ENCODE results near the gene GRID1.
"Not testable (repeated sequence)": the region's sequence is repeated elsewhere in the genome, so short reads cannot be mapped to it uniquely, and the experiment has no call there.

GRID1 gene

DNA sequence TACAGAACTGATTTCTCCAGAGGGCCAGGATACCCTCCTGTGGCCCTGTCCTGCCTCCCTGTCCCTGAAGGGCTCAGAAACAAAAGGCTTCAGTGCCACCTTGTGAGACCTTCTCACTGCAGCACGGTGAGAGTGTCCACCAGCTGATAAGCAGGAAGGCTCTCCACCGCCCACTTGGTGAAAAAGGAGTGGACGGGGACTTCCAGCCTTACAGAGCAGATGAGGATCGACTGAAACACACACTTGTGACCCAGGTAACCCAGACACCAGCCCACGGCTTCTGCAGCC lies 330.1 kb downstream of the GRID1 start:
- no peak for DNase-seq (ENCODE audit: low spot score)

DNA sequence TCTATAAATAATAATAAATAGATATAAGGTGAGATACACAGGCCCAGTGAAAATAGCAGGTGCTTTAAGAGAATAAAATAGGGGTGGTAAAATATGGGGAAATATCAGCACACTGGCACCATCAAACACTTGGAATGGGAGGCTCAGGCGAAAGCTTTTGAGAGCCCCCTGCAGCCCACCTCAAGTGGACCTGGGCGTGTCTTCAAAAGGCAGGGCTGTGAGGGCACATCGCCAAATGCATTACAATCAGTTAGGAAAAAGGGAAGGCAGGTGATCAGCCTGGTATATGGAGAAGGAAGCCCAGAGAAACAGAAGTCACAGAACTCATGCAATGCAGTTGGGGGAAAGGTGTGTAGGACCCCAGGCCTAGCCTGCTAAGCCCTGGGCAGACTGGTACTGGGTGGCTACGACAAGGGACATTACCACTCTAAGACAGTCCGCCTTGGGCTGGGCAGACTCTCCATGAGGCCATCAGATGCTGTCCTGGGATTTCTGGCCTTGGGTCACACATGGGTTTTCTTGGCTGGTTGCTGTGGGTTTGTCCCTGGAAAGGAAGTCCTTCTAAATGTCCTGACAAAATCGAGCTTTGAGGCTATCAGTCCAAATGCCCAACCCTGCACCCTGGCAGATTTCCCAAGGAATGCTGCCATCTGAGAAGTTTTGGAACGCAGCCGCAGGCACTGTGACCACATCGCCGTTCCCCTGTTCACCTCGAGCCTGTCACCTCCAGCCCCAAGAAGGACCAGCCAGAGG lies 330.6 kb downstream of the GRID1 start:
- DNase-seq (ENCODE audit: low spot score), result no peak

DNA sequence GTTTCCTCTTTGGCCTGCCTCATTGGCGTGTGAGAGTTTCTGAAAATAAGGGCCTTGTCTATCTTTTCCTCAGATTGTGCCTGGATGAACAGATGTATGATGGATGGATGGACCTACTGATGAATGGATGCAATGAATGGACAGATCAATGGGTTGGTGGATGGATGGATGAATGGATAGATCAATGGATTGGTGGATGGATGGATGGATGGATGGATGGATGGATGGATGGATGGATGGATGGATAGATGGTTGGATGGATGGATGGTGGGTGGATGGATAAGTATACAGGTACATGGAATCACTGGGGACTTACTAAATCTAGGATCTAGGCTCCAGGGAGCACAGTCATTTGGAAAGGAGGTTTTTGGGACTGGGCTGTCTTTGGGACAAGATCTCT lies 331.9 kb downstream of the GRID1 start:
- no peak for DNase-seq (ENCODE audit: low spot score)

DNA sequence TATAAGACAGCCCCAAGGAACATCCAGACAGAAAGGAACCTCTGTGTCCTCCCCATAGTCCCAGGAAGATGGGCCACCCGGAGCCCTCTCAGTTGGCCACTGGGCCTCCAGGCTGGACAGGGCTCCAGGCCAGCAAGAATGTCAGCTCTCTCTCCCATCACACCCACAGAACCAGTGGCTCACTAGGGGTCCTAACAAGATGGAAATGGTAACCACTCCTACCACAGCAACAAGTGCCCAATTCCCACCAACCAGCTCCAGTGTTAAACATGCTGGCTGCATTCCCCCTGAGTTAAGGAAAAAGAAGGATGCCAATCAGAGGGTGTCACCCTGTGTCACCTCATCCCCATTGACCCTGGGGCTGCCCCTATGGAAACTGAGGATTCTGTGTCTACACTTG lies 333.0 kb downstream of the GRID1 start:
- DNase-seq (ENCODE audit: low spot score), result no peak

DNA sequence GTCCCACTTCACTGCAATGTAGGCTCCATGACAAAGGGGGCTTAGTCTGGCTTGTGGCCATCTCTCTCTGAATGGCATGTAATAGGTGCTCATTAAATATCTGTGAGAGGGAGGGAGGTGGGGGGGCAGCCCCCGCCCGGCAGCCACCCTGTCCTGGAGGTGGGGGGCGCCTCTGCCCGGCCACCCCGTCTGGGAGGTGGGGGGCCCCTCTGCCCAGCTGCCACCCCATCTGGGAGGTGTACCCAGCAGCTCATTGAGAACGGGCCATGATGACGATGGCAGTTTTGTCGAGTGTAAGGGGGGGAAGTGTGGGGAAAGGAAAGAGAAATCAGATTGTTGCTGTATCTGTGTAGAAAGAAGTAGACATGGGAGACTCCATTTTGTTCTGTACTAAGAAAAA lies 334.5 kb downstream of the GRID1 start:
- not testable (repeated sequence) for DNase-seq (ENCODE audit: low spot score)

DNA sequence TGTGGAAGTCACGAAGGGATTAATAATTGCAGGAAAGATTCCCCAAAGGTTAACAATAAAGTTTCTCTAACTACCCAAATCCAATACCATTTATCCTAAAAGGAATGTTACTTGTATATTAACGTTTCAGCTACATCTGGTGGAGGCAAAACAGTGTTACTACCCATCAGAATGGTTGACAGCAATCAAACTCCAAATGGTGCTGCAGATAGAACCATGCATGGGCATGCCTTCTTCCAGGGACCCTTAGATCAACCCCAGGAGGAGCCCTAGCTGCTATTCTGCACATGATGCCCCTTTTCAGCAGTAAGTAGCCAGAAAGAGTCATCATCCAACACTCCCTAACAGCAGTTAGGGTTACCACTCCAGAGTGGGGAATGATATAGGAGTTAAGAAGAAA lies 336.3 kb downstream of the GRID1 start:
- DNase-seq (ENCODE audit: low spot score), result no peak

DNA sequence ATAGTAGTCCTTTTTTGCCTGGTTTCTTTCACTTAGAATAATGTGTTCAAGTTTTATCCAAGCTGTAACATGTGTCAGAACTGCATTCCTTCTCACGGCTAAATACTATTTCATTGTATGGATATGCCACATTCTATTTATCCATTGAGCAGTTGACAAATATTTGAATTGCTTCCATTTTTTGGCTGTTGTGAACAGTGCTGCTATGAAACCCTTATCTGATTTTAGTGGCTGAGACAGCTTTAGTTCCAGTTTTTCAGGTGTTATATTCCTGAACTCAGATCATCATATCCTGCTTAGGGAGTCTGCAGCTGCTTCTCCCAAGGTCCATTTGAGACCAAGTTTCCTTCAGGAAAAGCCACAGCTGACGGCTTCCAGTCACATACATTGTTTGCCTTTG lies 339.2 kb downstream of the GRID1 start:
- DNase-seq (ENCODE audit: low spot score), result no peak

DNA sequence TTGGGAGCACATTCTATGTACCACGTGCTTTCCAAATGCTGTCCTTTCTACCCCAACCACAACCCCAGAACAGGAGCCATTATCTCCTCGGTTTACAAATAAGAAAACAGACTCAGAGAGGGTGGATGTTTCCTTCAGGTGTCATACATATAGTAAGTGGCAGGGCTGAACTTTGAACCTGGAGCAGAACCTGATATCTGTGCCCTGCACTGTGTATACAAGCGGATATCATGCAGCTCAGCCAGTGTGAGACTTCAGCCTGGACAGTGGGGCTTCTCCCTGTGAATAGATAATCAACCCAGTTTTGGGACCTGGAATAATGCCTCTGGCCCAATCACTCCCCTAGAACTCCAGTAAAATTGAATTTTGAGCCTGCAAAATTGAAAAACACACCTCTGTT lies 341.1 kb downstream of the GRID1 start:
- no peak for DNase-seq (ENCODE audit: low spot score)

DNA sequence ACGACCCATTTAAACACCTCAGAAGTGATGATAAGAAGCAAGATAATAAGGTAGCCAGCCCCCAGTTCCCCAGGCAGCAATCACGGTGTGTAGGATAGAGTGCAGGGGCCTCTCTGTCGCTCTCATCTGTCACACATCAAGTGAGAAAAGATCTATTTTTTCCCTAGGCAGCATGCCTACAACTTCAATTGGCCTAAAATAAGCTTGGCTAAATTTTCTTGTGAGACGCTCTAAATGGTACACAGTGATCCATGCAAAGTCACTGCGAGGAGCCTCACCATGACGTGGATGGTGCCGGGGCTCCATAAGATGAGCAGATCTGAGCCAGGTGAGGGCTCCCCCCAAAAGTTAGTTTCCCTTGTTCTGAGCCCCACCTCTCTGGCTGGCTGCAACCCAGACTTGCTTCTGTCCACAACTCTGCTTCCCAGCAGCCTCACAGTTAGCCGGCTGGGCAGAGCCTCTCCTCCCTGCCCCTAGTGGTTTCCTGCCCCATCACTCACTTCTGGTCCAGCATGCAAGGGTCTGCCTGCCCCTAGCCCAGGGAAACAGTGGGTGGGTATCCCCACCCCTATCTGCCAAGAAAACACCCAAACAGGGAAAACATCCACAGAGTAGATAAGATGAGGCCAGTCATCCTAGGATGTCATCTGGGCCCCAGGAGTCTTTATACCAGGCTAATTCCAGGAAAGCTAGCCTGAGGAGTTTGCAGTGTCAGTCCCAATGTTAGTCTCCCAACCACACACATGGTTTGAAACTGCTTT lies 342.1 kb downstream of the GRID1 start:
- no peak for DNase-seq (ENCODE audit: low spot score)

DNA sequence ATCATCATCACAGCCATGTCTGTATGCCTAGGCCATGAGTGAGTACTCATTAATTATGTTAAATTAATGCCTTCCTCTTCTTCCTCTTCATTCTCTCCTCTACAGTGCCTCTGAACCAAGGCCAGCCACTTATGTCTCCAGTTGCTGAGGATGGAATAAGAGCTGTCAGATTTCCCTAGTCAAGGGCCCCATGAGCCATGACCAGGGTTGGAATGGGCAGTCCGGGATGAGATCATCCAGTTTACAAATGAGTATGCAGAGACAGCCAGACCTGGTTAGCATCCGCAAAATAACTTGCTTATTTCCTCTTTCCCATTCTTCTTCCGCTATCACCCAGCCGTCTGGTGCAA lies 342.7 kb downstream of the GRID1 start:
- DNase-seq (ENCODE audit: low spot score), result no peak

DNA sequence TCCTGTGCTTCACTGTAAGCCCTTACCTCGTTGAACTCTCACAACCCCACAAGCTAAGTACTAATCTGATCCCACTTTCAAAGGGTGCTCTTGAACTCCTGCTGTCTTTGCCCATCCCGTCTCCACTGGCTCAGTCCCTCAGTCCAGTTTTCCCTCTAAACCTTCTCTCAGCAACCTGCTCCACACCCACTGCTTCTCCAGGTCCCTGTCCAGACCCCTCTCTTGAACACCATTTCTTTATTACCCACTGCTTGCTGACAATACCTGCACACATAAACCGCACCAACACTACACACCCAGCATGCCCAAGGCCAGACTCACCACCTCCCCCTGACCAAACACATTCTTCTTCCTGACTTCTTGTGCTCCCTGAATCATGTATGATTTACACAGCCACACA lies 343.3 kb downstream of the GRID1 start:
- DNase-seq (ENCODE audit: low spot score), result no peak

DNA sequence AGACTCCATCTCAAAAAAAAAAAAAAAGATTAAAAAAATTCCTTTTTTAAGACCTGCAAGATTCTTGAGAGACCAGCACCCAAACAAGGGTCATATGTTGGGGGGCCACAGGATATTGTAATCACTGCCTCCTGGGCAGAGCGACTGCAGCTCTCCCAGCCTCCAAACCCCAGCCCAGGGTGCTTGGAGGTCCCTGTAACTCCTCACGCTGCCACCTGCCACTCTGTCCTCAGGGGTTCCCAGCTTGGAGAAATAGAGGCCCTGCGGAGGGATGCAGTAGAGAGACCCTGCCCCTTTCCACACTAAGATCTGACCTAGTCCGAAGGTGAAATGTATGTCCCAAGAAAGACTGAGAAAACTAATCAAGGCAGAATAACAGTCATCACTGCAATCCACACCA lies 343.7 kb downstream of the GRID1 start:
- no peak for DNase-seq (ENCODE audit: low spot score)

DNA sequence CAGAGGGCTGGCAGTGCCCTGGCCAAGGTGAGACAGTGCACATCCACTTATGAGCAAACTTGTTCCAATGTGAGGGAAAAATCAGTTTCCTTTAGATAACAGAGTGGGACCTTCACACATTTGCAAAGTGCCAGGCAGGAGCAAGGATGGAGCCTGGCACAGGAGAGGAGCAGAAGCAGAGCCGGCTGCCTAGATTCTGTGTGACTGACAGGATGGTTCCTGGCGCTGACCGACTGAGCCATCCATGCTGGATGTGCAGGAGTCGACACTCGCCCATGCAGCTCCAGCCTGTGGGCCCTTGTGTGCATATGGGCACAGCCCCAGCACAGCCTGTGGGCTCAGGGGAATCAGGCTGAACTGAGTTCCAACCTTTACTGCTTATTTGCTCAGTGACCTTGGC lies 346.5 kb downstream of the GRID1 start:
- DNase-seq (ENCODE audit: low spot score), result no peak

DNA sequence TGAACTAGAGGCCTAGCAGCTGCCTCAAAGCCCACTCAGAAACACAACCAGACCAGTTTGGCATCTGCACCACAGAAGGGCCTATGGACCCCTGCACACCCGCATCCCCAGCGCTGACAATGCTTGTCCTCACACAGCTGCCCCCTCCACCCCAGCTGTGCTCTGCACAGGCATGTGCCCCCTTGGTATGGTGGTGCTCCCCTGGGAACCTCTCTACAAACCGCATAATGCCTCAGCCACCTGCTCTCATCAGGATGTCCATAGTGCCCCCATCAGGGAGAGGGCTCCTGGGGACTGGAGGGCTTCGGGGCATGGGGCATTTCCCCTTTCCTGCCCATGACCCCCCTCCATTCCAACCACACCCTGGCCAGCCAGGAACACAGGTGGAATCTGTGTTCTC lies 347.5 kb downstream of the GRID1 start:
- DNase-seq (ENCODE audit: low spot score), result no peak

DNA sequence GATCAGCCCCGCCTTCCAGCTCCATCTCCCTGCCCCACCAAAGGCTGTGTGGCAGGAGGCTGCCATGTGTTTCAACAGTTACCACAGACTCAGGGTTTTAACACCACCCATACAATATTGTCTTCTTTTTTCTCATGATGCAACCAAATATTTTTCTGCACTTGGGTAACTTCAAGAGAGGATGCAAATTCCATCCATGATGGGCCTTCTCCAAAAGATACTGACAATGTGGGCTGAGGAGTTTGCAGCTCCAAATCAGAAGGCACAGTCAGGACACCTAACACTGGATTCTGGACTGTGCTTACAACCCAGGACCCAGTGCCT lies 347.9 kb downstream of the GRID1 start:
- DNase-seq (ENCODE audit: low spot score), result no peak

DNA sequence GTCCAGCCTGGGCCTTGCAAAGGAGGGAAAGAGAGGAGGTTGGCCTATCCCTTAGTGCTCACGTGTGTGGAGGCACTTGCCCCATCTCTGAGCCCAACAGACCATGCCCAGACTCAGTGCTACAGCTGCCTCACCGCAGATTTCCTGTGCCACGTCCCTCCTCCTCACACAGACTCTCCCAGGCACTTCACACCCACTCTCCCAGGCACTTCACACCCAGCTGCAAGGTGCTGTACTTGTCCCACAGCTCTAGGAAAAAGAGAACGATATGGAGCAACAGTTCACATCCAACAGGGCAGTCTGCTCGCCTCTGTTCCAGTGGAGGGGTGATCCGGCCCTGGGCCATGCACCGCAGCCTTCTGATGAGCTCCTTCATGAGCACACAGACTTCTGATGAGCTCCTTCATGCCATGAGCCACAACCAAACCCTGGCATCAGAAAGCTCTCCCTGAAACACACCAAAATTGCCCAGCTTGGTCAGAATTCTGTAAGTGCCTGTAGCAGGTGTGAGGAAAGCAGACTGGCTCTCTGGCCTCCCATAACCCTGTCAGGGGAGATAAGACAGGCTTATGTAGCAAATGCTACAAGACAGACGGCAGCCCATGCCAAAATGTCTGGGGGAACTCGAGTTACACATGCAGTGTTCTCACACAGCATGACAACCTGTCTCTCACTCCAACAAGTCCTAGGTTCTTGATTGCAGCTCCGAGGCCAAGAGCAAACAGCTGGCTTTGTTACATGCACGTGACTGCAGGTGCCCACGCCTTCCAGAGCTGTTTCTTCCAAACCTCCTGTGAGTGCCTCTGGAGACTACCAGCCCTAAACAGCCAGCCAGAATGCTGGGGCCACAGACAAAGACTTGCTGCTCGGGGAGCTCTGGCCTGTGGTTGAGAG lies 348.5 kb downstream of the GRID1 start:
- no peak for DNase-seq (ENCODE audit: low spot score)

DNA sequence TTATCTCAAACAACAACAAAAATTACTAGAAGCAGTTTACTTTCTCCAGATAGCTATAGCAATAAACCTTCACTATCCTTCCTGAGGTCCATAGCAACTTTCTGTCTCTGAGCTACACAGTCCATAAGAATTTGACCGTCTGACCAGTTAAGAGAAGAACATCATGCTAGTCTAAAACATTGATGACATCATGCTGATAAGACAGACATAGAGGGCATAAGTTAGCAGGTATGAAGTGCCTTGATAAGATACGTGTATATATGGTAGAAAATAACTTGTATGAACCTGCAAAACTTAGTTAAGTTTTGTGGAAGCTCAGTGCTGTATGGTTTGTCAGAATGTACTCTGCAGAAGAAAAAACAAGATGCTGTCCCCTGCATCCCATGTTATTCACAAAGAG lies 353.0 kb downstream of the GRID1 start:
- DNase-seq (ENCODE audit: low spot score), result no peak

DNA sequence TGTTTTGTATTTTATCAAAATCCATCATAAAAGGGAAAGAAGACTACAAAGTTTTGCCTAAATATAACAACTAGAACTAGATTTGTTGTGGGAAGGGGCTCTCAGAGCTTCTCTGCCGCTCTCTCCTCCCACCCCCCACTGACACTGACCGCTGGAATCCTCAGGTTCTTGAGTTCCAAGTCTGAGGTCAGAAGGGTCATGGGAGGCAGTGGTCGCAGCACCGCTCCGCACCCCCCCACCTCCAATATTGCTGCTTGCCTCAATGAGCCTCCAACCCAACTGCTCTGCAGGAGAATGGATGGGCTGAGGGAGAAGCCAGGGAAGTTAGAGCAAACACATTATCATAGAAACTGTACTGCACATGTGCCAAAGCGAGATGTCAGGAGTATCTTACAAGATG lies 359.4 kb downstream of the GRID1 start:
- DNase-seq (ENCODE audit: low spot score), result no peak

DNA sequence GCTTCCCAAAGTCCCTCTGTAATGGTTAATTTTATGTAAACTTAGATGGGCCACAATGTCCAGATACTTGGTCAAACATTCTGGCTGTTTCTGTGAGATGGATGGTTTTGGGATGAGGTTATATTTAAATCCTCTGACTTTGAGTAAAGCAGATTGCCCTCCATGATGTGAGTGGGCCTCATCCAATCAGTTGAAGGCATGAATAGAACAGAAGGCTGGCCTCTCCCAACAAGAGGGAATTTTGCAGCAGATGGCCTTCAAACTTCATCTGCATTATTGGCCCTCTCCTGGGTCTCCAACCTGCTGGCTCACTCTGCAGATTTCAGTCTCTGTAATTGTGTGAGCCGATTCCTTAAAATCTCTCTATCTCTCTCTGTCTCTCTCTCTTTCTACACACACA lies 362.3 kb downstream of the GRID1 start:
- DNase-seq (ENCODE audit: low spot score), result no peak

DNA sequence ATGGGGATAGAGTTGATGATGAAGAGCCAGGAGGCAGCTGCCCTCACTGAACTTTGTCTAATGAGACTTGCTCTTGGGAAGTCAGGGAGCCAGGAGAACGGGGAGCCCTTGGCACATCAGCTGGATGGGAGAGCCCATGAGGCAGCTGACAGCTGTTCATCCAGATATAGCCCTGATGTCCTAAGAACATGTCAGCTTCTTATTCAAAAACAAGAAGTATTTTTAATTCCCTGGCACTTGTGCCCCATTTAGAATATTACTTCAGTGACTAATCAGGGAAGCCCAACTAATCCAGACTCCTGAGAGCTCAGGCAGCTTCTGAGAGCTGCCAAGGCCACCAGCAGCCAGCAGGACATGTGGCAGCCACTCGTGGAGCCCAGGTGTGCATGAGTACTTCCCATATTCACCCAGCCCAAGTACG lies 363.4 kb downstream of the GRID1 start:
- no peak for DNase-seq (ENCODE audit: low spot score)

DNA sequence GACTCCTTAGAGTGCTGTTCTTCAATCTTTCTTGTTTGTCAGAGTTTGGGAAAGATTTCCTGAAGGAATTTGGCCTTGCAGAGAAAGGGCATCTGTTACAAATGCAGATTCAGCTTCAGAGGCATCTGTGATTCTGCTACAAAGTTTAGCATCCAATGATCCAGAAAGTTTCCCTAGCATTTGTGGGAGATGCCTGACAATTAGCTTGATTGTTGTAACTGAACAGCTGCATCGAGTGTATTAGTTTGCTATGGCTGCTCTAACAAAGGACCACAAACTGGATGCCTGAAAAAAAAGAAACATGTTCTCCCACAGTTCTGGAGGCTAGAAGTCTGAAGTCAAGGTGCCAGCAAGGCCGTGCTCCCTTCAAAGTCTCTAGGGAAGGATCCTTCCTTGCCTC lies 365.1 kb downstream of the GRID1 start:
- DNase-seq (ENCODE audit: low spot score), result no peak

DNA sequence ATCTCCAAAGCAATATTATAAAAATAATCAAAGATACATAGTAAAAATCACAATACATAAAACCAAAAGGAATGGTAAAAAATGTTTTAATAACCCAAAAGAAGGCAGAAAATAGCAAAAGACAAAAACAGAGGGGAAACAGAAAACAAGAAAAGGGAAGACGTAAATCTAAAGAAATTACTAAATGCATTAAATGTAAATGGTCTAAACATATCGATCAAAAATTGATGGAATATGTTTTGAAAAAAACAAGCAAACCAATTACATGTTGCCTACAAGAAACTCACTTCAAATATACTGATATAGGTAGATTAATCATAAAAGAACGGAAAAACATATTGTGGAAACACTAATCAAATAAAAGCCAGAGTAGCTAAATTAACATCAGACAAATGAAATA lies 369.1 kb downstream of the GRID1 start:
- DNase-seq (ENCODE audit: low spot score), result no peak

DNA sequence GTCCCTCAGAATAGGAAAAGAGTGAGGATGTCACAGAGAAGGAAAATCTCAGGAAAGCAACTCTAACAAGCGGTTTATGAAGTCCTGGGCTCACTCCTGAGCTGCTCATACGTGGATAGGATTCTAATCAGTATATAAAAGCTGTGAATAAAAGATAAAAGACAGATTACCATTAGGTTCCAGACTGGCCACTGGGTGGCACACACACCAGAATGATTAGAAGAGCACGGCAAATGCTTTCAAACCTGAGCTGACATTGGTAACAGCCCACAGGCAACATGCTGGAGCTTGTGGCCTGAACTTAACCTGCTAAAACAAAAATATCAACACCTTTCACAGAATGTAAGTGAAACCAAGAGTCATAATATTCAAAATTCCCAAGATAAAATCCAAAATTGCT lies 370.8 kb downstream of the GRID1 start:
- no peak for DNase-seq (ENCODE audit: low spot score)
